Activated CD4-positive, alpha-beta T cell treated with anti-CD3 and anti-CD28 coated beads for 48 hours (primary cell): Measurements from ENCODE around the gene TGFBI.

Experiments
- DNase-seq: peaks from one replicate; pipeline ENCODE4 v3.0.0-alpha.2; 2020

Gene TGFBI

DNA sequence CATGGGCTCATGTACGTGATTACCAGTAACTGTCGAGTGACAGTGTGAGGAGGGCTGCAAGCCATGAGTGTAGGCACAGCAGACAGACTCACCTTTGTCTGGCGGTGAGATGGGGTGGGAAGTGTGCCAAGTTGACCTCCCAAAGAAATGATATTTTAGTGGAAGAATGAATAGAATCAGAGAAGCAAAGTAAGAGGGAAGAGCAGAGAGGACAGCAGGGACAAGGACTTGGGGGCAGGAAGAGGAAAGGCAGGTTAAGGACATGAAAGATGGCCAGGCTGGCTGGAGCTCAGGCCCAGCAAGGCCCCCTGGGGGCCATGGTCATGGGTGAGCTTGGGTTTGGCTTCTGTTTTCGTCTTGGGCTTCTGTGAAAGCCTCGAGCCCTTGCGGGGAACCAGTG, 20.2 kb downstream of the TGFBI start:
- DNase-seq: no peak

- no peak for DNase-seq
Measured at GRCh38 chr5:136051486-136052220, 22.9 kb downstream of the TGFBI start.

DNA sequence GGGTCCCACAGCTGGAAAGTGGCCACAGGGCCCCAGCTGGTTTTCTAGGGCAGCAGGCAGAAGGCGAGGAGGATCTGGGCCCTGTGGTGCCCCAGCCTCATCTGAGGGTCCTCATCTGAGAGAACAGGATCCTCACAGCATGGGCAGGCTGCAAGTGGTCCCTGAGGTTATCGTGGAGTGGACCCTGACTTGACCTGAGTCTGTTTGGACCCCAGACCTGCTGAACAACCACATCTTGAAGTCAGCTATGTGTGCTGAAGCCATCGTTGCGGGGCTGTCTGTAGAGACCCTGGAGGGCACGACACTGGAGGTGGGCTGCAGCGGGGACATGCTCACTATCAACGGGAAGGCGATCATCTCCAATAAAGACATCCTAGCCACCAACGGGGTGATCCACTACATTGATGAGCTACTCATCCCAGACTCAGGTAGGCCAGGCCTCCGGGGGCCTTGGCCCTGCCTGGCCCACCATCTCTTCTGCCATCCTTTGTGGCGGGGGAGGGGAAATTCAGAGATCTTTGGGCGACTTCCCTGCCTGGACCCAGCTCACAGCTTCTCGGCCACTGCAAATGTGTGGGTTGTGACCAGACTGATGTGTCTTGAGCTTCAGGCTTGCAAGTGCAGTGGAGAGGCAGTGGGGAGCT, 24.0 kb downstream of the TGFBI start:
- no peak for DNase-seq

DNA sequence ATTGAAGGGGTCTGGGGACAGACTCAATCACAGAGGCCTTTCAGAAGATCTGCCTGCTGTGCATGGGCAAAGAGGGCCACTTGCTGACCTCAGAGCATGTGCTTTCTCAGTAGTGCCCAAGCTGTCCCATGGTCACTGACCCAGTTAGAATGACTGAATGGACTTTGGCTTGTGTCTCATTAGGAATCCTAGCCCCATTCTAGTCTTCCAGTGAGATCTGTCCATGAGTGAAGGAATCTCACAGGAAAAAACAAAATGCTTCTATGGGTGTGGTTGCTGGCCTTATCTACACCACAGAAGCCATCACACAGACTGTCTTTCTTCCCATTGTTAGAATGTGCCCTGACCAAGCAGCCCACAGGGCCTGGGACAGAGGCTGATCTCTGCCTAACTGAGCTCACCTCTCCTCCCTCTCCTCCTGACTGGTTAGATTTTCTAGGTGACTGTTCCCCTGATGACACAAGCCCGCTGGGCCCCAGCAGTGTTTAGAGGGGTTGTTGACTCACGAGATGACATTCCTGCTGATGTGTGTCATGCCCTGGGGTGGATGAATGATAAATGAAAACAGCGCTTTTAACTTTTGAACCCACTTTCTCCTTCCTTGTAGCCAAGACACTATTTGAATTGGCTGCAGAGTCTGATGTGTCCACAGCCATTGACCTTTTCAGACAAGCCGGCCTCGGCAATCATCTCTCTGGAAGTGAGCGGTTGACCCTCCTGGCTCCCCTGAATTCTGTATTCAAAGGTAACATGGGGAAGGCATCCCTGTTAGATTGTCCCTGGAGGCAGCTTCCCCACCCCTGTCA, 24.8 kb downstream of the TGFBI start:
- DNase-seq: no peak

- no peak for DNase-seq
Measured at GRCh38 chr5:136054142-136055019, 25.6 kb downstream of the TGFBI start.

- no peak for DNase-seq
Measured at GRCh38 chr5:136055612-136056309, 27.0 kb downstream of the TGFBI start.

DNA sequence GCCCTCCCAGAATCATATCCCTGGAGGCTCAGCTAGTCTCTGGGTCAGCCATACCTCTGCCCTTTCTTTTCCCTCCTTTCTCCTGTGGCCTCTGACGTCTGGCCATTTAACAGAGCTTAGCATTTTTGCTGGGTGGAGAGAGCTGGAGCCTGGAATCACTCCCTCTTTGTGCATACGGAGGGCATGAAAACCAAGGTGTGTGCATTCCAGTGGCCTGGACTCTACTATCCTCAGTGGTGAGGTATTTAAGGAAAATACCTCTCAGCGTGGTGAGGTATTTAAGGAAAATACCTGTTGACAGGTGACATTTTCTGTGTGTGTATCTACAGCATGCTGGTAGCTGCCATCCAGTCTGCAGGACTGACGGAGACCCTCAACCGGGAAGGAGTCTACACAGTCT, 27.5 kb downstream of the TGFBI start:
- DNase-seq: no peak

- no peak for DNase-seq
Measured at GRCh38 chr5:136056771-136057335, 28.1 kb downstream of the TGFBI start.

GRCh38 chr5:136057401-136058038, 28.7 kb downstream of the TGFBI start:
- DNase-seq: no peak

DNA sequence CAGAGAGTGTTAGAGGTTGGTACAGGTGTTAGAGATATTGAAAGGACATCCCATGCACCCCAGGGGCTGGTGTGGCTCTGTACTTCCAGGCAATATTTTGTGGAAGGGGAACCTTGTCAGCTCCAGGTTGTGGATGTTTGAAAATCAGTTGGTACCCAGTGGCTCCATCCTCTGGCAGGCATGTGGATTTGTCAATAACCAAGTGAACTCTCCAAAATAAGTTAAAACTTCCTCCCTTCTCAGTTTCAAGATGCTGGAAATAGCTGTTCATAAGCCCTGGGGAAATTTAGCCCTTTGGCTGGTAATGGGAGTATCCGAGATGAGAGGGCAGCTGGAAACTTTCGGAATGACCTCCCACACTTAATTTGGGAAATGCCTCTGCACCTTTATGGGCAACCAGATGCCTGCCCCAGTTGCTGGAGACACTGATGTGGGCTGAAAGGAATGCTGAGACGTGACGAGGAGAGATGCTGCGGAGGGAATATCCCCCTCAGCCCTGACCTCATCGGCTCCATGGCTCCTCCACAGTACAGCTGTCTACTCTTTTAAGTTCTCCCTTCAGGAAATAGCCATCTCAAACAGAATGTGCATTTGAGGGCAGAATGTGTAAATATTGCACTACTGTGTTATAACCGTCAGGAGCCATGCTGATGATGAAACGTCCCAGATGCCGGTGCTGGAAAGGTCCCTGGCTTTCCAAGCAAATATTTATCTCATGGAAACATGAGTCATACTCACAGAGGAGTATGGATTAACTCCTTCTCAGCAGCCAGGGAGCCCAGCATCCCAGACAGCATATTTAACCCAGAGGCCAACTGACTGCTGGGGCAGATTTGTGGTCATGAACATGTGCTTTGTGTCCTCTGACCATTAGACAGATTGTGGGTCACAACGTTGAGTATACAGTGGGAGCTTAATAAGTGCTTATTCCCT, 29.5 kb downstream of the TGFBI start:
- no peak for DNase-seq

DNA sequence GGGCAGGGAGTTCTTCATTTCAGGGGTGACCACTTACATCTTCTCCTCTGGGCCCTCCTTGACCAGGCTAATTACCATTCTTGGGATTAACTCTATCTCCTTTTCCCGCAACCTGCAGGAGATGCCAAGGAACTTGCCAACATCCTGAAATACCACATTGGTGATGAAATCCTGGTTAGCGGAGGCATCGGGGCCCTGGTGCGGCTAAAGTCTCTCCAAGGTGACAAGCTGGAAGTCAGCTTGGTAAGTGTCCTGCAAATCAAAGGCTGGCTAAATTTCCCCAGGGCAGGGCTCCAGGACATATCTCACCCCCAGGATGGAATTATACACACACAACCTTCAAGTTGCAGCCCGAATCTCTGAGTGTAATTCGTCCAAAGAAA, 30.2 kb downstream of the TGFBI start:
- no peak for DNase-seq

GRCh38 chr5:136060963-136061362, 32.2 kb downstream of the TGFBI start:
- no peak for DNase-seq

DNA sequence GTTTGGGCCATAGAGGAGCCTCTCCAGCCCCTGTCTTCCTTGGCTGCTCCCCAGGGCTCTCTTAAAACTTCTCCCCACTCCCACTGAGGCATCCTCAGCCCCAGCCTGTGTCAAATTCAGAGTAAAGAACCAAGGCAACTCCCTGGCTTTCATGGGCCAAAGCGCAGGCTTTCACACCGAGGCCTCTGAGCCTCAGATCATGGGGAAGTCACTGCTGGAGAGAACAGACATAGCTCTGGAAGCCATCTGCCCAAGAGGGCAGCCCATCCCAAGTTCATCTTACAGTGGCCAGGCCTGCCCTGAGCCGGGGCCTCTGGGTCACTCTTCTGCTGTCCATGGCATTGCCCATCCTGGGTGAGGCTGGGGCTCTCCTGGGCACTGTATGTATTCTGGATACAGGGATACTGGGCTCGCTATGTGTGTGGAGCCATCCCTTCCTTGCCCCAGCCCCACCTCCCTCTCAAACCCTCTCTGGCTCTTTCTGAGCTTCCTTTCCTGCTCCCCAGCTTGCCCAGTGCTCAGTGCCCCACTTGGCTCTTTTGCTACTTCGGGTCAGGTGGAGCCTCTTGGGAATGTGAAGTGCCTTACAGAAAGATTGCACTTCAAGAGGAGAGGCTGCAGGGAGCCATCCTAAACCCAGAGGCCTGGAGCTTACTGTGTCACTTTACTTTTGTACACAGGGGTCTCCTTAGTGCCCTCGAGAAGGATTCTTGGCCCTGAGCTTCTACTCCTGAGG, 33.0 kb downstream of the TGFBI start:
- DNase-seq: no peak

- DNase-seq: peak; percentile 24
Measured at GRCh38 chr5:136062366-136063274, 33.8 kb downstream of the TGFBI start.

DNA sequence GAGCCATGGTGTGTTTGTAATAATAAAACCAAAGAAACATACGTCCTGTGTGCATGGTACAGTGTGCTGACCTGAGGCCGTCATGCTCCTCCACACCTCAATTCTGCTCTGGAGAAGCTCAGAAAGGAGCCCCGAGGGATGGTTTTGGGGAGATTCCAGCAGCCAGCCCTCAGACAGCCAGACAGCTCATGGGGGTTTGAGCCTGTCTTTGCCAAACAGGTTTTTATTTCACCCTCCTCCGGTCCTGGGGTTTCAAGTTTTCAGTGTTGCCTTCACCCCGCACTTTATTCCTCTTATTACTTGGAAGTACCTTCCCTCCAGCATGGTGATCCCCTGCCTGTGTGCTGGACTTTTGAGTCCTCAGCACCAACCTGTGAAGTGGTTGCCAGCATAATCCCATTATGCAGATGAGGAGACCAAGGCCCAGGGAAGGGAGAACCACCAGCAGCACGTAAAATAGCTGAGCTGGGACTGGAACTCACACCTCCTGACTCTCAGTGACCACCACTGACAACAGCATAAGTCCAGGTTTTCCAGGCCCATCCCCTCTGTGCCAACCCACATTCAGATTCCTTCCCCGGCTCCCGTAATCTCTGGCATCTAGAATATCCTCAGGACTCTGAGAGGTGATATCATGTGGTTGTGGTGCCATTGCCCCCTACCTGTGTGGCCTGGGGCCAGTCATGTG, 35.1 kb downstream of the TGFBI start:
- no peak for DNase-seq

DNA sequence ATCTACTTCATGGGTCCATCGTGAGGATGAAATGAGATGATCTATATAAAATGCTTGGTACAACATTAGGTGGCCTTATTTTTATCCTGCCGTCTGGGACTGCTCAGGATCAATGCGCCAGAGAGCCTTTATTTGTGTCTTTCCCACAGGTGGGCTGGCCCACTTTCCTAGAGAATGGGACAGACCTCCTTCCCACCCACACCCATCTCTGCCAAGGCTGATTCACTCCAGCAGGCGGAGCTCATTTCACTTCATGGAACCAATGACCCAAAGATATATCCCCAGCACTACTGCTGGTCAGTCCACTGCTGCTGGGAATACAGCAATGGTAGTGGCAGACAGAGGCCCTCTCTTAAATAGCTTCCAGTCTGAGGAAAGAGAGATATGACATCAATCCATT, 35.7 kb downstream of the TGFBI start:
- DNase-seq: no peak

DNA sequence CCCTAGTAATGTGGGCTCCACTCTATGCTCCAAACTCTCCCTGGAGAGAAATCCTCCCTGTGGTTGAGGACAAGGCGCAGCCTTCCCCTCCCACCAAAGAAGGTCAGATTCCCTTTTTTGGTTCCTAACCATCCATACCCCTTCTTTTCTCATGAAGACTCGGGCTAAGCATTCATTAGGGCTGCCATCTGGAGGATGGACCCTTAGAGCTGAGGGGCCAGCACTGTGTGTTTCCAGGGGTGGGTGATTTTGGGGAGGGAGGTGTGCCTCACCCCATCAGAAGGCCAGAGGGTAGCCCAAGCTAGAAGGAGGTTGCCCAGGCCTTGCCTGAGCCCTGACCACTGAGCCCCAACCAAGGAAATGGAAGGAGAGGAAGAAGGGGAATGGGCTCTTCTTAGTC, 36.8 kb downstream of the TGFBI start:
- no peak for DNase-seq
